Effector CD4-positive, alpha-beta T cell (primary cell): ENCODE data around the gene LLCFC1. TPM values are rescaled to one million over a fixed set of nuclear protein-coding genes. Genes with fewer than 3 reads are reported as not detected.

Experiments used
- DNase-seq: peaks from one replicate; pipeline ENCODE4 v3.0.0-alpha.2; 2020
- total RNA-seq: gene quantifications from one replicate; lab custom pipeline; 2026; lab: John Stamatoyannopoulos, UW

Gene LLCFC1
- total RNA-seq: not detected

DNA sequence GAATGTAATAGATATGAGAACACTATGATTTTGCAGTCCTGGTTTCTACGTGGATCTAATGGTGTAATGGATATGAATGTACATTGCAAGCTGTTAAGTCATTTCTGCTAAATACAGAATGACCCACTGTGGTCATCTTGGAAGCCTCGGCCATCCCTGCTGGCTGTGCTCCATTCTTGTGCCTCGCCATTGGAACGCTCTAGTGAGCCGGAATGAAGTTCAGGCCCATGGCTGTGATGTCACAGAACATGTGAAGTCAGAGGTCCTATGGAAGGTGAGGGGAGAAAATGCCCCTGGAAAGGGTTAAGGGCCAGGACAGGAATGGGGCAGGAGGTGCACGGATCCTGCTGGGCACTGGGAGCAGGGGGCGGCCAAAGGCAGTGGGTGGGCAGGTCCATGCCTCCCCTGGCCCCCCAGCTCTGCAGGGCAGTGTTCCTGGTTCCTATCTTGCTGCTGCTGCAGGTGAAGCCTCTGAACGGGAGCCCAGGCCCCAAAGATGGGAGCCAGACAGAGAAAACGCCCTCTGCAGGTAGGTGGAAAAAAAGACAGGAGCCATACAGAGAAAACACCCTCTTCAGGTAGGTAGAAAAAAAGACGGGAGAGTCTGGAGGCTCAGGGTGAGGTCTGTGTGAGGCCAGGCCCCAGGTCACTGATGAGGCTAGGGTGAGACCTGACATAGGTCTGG lies at the start of gene LLCFC1:
Gene LLCFC1 (plus strand): TSS at position 259 of the 685 bp plus-strand sequence. CDS start 138 bp downstream, at position 397.
- no peak for DNase-seq

DNA sequence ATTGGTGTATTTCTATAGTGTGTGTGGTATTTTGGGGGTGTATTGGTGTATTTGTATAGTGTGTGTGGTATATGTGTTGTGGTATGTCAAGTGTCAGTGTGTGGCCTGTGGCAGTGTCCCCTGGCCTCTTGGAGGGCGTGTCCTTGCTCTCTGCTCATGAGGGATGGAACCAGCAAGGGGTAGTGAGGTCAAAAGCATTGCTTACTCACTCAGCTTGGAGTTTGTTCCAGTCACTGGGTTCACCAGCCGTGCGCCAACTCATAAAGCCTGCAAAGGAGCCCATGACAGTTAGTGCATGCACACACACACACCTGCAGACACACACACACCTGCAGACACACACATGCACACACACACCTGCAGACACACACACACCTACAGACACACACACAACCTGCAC lies 49.5 kb upstream of the LLCFC1 start:
- no peak for DNase-seq

DNA sequence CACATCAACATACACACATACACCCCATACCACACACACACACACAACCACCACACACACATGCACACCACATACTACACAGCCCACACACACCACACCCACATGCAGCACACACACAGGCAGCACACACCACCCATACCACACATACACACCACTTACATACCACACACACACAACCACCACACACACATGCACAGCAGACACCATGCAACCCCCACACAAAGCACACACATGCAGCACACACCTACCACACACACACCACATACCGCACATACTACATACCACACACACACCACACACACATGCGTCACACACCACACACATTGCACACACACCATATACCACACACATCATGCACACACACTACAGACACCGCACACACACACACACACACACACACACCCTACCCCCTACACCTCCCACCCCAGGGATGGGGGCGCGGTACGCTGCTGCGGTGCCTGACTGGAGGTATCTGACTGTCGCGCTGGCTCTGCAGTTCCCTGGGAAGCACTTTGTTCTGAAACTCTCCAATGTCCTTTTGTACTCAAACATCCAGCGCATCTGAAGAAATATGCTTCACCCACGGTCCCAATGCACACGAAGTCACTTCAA lies 48.3 kb upstream of the LLCFC1 start:
- DNase-seq: no peak

DNA sequence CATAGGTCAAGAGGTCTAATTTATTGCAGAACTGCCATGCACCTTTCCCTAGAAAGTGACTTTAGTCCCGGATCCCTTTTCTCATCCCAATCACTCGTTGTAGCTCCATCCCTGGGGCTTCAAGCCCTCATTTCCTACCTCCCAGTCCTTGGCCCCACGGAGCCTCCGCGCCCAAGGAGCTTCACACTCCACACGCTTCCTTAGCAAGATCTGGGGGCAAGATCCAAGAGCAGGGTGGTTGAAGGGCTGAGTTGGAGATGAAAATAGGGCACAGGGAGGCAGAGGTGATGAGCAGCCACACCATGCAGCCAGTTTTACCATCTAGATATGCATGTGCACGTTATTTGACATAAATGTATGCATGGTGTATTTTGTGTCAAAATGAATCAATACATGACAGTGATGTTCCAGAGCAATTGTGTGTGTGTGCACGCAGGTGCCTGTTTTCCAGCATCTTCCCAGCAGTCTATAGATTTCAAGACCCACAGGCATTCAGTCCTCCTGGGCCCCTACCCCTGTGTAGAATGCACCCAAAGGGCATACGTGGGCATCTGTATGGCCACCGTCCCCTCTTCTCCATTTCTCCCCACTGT lies 47.7 kb upstream of the LLCFC1 start:
- DNase-seq: no peak

DNA sequence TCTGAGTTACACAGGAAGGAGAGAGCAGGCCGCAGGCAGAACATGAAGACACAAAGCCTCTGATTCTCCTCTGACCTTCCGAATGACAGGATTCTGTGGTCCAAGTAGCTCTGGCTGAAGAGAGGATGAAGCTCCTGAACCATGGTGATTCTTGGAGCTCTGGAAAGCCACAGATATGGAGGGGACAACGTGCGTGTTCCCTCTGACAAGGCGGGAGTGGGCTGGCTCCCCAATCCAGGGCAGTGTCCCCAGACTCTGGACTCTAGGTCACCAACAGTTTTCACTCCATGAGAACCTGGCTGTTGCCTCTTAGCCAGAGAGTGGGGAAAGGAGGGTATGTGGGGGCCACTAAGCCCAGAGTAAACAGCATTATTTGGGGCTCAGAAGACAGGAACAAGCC lies 46.3 kb upstream of the LLCFC1 start:
- DNase-seq: no peak

DNA sequence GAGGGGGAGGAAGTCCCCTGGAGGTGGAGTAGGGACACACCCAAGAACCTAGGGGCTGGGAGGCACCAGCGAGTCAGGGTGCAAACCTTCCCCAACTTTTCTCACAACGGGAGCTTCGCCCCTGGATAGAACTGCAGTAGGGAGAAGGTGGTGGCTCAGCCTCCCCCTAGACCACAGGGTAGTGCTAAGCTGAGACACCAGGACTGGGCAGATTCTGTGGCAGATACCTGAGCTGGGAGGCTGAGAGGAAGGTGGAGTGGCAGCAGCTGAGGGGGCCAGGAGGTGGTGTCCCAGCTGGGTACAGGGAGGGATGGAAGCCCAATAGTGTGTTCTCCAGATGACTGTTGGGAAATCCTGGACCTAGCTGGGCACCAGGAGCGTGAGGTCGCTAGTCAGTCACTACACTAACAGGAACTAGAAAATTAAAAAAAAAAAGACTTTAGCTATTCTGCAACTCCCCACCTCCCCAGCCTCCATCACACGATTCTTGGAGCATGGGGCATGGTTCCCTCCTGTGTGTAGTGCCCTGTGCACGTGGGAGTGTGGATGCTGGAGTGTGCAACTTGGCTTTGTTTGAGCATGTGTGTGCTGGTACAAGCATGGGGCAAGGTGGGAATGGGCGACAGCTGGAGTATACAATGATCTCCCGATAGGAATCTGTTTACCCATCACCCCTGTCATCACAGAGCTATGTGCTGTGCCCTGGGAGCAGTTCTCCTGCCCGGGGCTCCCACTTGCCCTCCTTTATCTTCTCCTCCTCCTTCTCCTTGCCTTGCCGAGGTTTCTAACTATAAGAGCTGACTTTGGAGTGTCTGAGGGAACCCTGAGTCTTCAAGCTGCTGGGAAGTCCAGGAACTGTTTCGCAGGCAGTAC lies 44.9 kb upstream of the LLCFC1 start:
- no peak for DNase-seq

DNA sequence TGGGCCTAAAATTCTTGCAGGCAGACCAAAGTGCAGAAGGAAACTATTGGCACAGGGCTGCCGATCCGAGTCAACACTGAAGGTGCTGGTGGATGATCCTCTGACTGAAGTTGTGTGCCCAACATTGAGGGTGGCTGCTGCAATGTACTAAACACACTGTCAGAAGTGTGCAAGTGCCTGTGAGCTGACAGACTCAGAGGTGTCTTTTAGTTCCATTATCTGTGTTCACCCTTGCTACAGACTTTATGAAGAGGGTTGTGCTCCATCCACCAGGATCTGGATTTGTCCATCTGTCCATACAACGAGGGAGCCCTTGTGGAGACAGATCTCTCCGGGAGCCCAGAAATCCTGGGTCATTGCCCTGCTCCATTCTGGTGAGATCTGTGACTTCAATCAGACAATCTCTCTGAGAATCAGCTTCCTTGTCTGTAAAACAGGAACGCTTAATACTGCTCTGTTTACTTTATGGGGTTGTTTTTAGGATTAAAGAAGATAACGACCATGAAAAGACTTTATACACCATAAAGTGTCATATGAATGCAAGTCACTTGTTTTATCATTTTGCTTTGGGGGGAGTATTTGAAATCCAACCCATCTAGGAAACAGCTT lies 44.2 kb upstream of the LLCFC1 start:
- no peak for DNase-seq

DNA sequence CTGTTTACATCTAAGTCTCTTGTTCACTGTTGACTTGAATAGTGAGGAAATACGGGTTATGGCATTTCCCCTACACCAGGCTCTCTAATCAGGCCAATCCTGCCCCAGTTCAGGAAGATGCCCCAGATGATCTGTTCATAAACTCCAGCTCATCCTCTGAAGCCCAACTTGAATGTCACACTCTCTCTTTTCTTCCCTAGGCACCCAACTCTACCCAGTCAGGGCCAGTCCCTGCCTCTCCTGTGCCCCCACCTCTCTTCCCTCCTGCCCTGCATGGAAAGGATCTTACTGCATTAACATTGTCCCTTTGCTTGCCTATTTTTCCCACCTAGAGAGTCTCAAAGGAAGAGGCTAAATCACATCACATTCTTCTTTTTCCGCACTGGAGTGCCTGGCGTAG lies 43.1 kb upstream of the LLCFC1 start:
- DNase-seq: no peak

DNA sequence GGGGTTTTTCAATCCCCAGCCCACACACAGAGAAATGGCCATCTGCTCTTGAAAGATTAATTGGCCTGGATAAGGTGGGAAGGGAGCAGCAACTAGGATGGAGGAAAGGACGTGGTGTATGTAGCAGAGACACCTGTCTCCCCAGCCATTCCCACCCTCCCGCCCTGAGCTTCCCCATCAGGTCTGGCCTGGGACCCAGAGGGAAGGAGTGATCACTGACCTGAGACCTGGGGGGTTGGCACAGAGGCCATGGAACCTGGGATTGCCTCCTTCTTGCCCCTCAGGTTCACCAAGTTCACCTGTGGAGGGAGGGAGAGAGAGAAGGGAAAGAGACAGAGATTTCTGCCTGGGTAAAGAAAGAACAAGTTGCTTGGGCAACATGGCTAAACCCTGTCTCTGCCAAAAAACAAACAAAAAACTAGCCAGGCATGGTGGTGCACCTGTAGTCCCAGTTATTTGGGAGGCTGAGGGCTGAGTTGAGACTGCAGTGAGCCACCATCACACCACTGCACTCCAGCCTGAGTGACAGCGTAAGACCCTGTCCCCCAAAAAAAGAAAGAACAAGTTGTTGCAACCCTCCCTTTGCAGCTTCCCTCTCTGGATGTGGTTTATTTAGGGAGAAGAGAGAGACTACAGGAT lies 42.4 kb upstream of the LLCFC1 start:
- no peak for DNase-seq

DNA sequence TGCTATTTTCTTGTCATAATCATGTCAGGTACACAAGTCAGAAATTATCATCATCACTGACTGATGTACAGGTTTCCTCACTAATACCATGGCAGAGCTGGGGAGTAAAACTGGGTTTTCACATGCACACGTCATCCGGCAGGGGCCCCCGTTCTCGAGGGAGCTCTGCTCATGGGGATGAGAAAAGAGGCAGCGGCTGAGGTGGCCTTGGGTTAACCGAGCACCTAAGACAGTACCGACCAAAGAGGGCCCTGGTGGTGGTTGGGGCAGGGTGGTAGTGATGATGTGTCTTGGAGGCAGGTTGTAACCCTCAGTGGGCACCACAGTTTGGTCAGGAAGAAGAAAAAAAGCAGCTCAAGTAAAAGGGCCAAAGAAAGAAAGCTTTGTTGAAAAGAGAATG lies 41.6 kb upstream of the LLCFC1 start:
- DNase-seq: no peak

DNA sequence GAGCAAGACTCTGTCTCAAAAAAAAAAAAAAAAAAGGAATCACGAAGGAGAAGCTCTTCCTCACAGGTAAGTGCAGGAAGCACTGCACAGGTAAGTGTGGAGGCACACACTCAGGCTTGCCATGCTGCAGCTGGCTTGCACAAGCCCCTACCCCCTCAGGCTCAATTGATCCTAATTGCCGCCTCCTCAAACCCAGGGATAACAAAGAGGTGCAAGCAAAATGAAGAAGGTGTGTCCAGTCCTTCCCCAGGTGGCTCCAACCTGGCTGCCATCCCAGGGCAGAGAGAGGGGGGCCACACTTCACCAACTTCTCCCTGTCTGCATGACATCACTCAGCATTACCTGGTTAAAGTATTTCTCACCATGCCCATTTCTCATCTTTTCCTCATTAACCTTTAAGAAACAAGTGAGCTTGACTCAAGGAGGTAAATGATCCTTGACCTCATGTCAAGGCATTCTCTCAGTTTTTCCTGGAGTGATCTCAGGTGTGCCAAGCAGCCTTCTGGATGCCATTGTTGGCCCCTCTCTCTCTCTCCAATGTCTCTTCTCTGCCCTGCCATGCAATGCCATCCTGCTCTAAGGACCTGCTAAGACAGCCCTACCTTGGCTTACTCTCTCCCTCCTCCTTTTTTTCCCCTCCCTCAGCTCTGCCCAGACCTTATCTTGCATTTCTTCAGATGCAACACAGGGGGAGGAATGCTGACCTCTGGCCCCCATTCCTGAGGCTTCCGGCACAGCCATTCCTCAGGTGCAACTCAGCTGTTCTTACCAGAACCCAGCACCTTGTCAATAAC lies 40.7 kb upstream of the LLCFC1 start:
- no peak for DNase-seq

DNA sequence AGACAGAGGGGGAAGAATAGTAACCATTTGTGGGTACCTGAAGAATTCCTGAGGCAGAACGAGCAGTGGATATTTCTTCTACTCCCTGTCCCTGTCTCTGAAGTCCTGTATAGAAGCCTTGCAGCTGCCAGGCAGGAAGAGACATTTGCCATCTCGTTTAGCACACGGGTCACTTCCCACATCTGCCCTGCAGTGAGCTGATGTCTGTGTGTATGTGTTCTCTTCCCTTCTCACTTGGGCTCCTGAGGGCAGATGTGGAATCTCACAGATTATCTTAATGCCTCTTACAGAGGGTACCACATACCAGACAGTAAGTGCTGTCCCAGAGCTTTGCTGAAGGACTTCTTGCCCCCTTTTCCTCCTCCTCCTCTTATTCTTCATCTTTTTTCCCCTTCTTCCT lies 39.6 kb upstream of the LLCFC1 start:
- no peak for DNase-seq

DNA sequence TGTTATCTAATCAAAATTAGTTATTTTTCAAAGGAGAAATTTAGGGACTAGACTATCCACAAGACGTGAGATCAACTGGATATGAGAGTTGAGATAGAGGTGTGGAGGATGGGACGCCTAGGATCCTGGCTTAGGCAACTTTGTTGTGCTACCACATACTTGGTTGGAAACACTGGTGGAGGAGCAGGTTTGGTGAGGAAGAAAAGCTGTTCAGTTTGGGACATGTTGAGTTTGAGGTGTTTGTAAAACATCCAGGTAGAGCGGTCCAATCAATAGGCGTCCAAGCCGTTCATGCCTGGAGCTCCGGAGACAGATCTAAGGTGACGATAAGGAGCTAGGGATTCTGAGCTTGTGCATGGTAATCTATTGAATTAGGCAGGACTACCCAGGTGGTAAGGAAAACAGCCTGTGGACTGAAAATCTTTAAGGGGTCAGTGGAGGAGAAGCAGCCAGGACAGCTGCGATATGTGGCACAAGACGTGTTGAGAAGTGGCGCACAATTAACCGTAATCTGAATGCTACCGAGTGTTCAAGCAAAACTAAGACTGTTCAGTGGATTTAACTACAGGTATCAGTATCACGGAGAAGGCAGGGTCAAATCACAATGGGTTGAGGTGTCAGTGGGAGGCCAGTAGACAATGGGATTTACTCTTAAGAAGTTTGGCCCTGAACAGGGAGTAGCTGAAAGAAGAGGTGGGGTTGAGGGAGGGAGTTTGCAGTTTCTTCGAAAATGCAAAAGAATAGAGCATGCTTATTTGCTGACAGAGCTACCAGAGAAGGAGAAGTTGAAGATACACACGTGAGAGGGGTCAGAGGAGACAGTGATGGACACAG lies 37.6 kb upstream of the LLCFC1 start:
- no peak for DNase-seq

DNA sequence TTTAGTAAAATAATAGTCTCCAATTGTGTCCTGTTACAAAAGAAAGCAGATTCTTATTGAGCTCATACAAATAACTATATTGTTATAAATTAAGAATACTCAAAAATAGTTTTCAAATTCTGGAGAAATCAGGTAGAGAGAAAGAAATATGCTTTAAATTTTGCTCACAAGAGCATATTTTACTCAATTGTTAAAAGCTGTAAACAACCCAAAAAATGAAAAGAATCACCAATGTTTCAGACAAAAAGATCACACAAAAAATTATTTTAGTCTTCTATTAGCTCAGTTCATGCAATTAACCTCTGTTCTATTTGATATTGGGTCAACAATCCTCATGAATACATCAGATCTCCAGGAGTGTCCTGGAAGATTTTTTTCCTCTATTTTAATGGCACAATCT lies 35.2 kb upstream of the LLCFC1 start:
- no peak for DNase-seq

DNA sequence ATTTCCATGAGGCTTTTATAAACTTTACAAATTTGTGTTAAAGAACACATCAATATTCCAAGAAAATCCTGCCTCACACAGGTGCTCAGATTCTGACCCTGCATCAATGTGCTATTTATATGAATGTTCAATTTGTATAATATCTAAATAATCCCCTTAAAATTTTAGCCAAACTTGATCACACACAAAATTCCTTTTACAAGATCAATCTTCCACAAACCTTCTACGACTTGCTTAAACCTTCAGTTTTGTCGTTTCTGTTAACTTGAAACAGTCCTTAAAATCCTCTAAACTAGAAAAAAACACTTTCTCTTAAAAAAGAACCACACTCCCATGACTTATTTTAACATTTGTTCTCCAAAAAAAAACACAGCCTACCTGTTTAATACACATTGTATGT lies 33.5 kb upstream of the LLCFC1 start:
- DNase-seq: no peak

DNA sequence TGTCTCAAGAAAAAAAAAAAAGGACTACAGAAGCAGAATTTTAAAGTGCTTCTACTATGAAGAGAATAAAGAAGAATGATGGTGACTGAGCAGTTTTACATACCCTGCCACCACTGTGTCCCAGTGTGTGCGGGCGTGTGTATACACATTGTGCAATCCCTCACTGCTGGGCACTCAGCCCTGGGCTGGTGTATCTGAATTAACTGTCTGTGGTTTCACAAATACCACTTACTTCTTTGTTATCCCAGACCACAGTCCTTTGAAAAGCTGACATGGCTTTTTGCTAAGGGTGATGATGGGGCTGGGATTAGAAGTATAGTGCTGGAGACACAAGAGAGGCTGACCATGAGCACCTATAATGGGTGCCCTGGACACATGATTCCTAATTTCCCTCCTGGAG lies 32.6 kb upstream of the LLCFC1 start:
- DNase-seq: no peak

DNA sequence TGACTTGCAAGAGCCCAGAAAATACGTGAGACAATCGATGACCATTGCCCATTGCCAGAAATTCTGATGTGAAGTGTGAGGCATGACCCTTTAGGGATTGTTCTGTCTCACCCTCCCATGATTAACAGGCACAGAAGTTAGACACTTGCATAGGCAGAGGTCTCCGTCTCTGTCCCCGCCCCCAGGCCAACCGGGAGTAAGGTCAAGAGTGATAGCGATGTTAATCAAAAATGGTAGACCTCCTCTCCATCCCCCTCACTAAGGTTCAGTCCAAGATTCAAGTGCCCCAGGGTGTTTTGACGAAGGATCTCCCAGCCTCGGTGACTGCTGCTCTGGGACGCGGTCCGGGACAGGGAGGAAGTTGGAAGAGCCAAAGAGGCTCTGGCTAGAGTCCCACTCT lies 31.0 kb upstream of the LLCFC1 start:
- DNase-seq: no peak

DNA sequence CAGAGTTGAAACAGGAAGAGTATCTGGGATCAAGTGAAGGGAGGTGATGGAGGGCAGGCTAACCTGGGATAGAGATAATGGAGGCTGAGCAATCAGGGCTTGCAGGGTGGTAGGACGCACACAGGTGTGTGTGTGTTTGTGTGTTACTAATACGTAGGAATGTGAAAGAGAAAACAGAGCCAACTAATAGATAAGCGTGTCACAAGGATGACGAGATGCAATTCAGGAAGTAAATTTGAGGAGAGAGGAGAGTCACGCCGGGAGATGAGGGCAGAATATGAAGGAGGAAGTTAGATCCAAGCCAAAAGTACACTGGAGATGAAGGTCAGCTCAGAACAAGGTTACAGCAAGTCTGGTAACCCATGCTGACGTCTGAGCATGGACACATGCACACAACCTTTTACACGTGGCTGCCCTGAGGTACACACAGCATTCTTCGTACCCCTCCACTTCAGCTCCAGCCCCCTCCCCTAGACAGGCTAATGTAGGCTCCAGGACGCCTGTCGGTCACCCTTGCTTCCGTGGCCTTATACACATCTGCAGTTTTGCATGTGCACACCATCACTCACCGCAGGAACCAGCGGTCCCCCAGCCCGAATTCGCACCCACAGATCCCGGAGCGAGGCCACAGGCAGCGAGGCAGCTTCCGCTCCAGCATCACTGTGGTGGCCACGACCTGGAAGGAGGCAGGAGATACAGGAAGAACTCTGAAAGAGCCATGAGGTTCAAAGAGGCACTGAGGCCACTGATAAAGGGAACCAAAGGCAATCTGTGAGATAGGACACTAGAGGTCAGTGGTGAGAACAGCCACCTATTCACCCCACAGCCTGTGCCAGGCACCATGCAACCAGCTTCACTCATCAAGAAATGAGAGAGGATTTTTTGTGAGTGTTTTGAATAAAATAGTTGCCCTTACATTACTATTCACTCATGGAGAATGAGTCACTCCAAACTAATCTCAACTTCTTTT lies 30.1 kb upstream of the LLCFC1 start:
- DNase-seq: no peak

DNA sequence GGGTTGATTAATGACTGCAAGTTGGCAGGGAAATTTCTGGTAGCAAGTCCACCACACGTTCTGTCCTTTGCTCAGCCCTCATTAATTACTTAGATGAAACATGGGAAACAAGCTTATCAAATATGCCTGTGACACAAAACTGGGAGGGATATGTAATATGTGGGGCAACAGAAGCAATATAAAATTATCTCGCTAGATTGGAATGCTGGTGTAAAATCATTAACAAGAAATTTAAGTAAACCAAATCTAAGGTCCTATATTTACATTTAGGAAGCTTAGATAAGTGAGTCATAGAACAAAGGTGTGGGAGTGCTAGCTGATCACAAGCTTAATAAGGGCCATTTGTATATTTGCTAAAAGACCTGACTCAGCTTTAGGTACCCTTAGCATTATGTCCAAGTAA lies 29.3 kb upstream of the LLCFC1 start:
- no peak for DNase-seq
